Measurements from ENCODE around the gene WFIKKN2. TPM values are rescaled to one million over a fixed set of nuclear protein-coding genes. Genes with fewer than 3 reads are reported as not detected.

Gene WFIKKN2
- total and polyA plus RNA-seq, 2 experiments from 2014 or later, result 0.50 TPM; not detected in 1

- Histone ChIP-seq H3K4me3 (no peak overlapping the region), H3K79me2 (no peaks in the 10 kb centered on the region), H3K4me2 (no peak overlapping the region), H3K4me1 (ENCODE audit: insufficient read depth) (peaks cover 6% of the 10 kb centered on the region), H4K20me1 (ENCODE audit: insufficient read depth, poor library complexity, severe bottlenecking) (no peaks in the 10 kb centered on the region), H3K27ac (peak overlapping the region; percentile 71), H2AFZ (peak overlapping the region; percentile 27), H3K36me3 (replicated peaks; ENCODE audit: insufficient read depth, low read depth) (no peaks in the 10 kb centered on the region), H3K27me3 (no peaks in the 10 kb centered on the region), H3K9me2 (replicated peaks; ENCODE audit: insufficient read depth) (no peaks in the 10 kb centered on the region), H3K9me3 (ENCODE audit: low read depth) (no peaks in the 10 kb centered on the region)
- no peak for TF ChIP-seq EZH2phosphoT487 (IDR thresholded peaks at IDR 0.05; ENCODE audit: low read depth, severe bottlenecking, unreplicated experiment)
- no peak for TF ChIP-seq CTCF (IDR thresholded peaks at IDR 0.05; ENCODE audit: poor library complexity)
- TF ChIP-seq EZH2 (IDR thresholded peaks at IDR 0.05; ENCODE audit: borderline replicate concordance), result no peak
- DNase-seq (ENCODE audit: low spot score), result no peak
- 89% methylated on average over 11 of the region's 12 CpGs for WGBS (ENCODE audit: low lambda C conversion rate, missing lambda C conversion rate)
Measured at GRCh38 chr17:50845240-50846147, 10.1 kb downstream of the WFIKKN2 start.

GRCh38 chr17:50847566-50847965 lies 12.2 kb downstream of the WFIKKN2 start:
- TF ChIP-seq CTCF (IDR thresholded peaks at IDR 0.05; ENCODE audit: poor library complexity) (no peak), EZH2phosphoT487 (IDR thresholded peaks at IDR 0.05; ENCODE audit: low read depth, severe bottlenecking, unreplicated experiment) (no peak), EZH2 (IDR thresholded peaks at IDR 0.05; ENCODE audit: borderline replicate concordance) (no peak)
- no peaks in the 10 kb centered on the region for H3K9me3 ChIP-seq (ENCODE audit: low read depth)
- no peaks in the 10 kb centered on the region for H3K79me2 ChIP-seq
- no peak overlapping the region for H3K27ac ChIP-seq
- 96% methylated on average over 4 of the region's 4 CpGs for WGBS (ENCODE audit: low lambda C conversion rate, missing lambda C conversion rate)
- H3K4me3 ChIP-seq, result no peak overlapping the region
- H3K27me3 ChIP-seq, result no peaks in the 10 kb centered on the region
- no peaks in the 10 kb centered on the region for H3K9me2 ChIP-seq (replicated peaks; ENCODE audit: insufficient read depth)
- no peak for DNase-seq (ENCODE audit: low spot score)
- H3K36me3 ChIP-seq (replicated peaks; ENCODE audit: insufficient read depth, low read depth), result no peaks in the 10 kb centered on the region
- peaks cover 6% of the 10 kb centered on the region for H3K4me1 ChIP-seq (ENCODE audit: insufficient read depth)
- H3K4me2 ChIP-seq, result no peak overlapping the region
- no peak overlapping the region for H2AFZ ChIP-seq
- H4K20me1 ChIP-seq (ENCODE audit: insufficient read depth, poor library complexity, severe bottlenecking), result no peaks in the 10 kb centered on the region

- H3K4me1 ChIP-seq (ENCODE audit: insufficient read depth), result peaks cover 6% of the 10 kb centered on the region
- H2AFZ ChIP-seq, result no peak overlapping the region
- H3K27ac ChIP-seq, result no peak overlapping the region
- H3K4me3 ChIP-seq, result no peak overlapping the region
- no peaks in the 10 kb centered on the region for H3K36me3 ChIP-seq (replicated peaks; ENCODE audit: insufficient read depth, low read depth)
- no peaks in the 10 kb centered on the region for H3K79me2 ChIP-seq
- no peaks in the 10 kb centered on the region for H3K27me3 ChIP-seq
- WGBS (ENCODE audit: low lambda C conversion rate, missing lambda C conversion rate), result 95% methylated on average over 3 of the region's 3 CpGs
- TF ChIP-seq CTCF (IDR thresholded peaks at IDR 0.05; ENCODE audit: poor library complexity), result no peak
- TF ChIP-seq EZH2phosphoT487 (IDR thresholded peaks at IDR 0.05; ENCODE audit: low read depth, severe bottlenecking, unreplicated experiment), result no peak
- no peak for TF ChIP-seq EZH2 (IDR thresholded peaks at IDR 0.05; ENCODE audit: borderline replicate concordance)
- H3K9me2 ChIP-seq (replicated peaks; ENCODE audit: insufficient read depth), result no peaks in the 10 kb centered on the region
- H3K9me3 ChIP-seq (ENCODE audit: low read depth), result no peaks in the 10 kb centered on the region
- no peak for DNase-seq (ENCODE audit: low spot score)
- no peaks in the 10 kb centered on the region for H4K20me1 ChIP-seq (ENCODE audit: insufficient read depth, poor library complexity, severe bottlenecking)
- H3K4me2 ChIP-seq, result no peak overlapping the region
Measured at GRCh38 chr17:50848039-50848438, 12.7 kb downstream of the WFIKKN2 start.

Measured in hepatocyte (in vitro differentiated cells).